HUES64 (cell line): ENCODE results near the gene DNAH2.

Experiments
- H3K27ac ChIP-seq: 2 replicates; pipeline ENCODE4 v1.7.0; 2013; ENCODE audit warnings: low read depth, low read length, inconsistent platforms
- H3K27me3 ChIP-seq: 2 replicates; pipeline ENCODE4 v1.6.1; 2013; ENCODE audit warnings: mild to moderate bottlenecking, low read length; ENCODE audit not compliant: insufficient read depth
- H3K36me3 ChIP-seq: 2 replicates; pipeline ENCODE4 v1.6.1; 2013; ENCODE audit warnings: mild to moderate bottlenecking, low read length; ENCODE audit not compliant: insufficient read depth
- H3K4me1 ChIP-seq: 2 replicates; pipeline ENCODE4 v1.6.1; 2013; ENCODE audit warnings: mild to moderate bottlenecking, low read length, moderate library complexity; ENCODE audit not compliant: insufficient read depth
- H3K4me3 ChIP-seq: 2 replicates; pipeline ENCODE4 v1.5.1; 2013; ENCODE audit warnings: mild to moderate bottlenecking, low read length, moderate library complexity
- H3K9ac ChIP-seq: 2 replicates; pipeline ENCODE4 v1.6.1; 2013; ENCODE audit warnings: mild to moderate bottlenecking, low read depth, low read length
- H3K9me3 ChIP-seq: 2 replicates; pipeline ENCODE4 v1.6.1; 2013; ENCODE audit warnings: low read depth, low read length; ENCODE audit not compliant: insufficient read depth
- WGBS: fragments of 150-250, 120-280 bp; methylation state at CpG from one replicate; pipeline ENCODE4 v1.1.7; 2013; ENCODE audit warnings: missing lambda C conversion rate; 5-methylcytosine and 5-hydroxymethylcytosine counted together

DNAH2 gene

DNA sequence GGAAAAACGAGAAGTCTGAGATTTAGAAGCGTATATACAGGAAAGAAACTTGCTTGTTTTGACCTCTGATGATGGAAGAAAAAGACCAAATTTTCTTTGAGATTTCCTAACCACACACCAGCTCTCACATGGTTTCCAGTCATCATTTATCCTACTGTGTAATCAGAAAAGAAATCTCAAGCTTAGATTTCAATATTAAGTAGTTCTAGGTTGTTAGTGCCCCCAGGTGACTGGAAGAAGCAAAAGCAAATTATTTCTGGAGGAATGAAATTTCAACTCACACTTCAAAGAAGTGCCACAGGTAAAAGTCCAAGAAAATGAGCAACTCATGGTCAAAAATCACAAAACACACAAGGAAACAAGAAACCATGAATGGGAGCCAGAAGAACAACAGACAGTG lies 64.7 kb downstream of the DNAH2 start:
- no peaks in the 10 kb centered on the region for H3K4me1 ChIP-seq
- H3K36me3 ChIP-seq = no peaks in the 10 kb centered on the region
- H3K9me3 ChIP-seq = no peaks in the 10 kb centered on the region
- H3K4me3 ChIP-seq = no peak overlapping the region
- no peak overlapping the region for H3K27ac ChIP-seq
- no peak overlapping the region for H3K9ac ChIP-seq
- H3K27me3 ChIP-seq = no peaks in the 10 kb centered on the region
- 90% methylated on average over 2 of the region's 2 CpGs for WGBS

DNA sequence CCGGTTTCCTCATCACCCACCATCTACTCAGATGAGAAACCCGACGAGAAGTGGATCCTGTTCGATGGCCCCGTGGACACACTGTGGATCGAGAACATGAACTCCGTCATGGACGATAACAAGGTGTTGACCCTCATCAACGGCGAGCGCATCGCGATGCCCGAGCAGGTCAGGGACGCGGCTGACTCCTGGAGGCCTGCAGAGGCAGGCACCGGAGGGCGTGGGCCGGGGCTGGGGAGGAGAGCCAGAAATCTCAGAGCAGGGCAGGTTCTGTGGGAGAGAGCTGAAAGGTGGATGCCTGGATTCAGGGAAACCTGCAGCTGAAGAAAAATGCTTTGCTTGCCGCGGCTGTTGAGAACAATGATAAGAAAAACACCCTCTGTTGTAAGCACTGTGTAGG lies 69.3 kb downstream of the DNAH2 start:
- H3K27ac ChIP-seq = no peak overlapping the region
- no peak overlapping the region for H3K9ac ChIP-seq
- no peaks in the 10 kb centered on the region for H3K27me3 ChIP-seq
- no peak overlapping the region for H3K4me3 ChIP-seq
- H3K4me1 ChIP-seq = no peaks in the 10 kb centered on the region
- no peaks in the 10 kb centered on the region for H3K36me3 ChIP-seq
- WGBS = 90% methylated on average over 21 of the region's 21 CpGs
- no peaks in the 10 kb centered on the region for H3K9me3 ChIP-seq

DNA sequence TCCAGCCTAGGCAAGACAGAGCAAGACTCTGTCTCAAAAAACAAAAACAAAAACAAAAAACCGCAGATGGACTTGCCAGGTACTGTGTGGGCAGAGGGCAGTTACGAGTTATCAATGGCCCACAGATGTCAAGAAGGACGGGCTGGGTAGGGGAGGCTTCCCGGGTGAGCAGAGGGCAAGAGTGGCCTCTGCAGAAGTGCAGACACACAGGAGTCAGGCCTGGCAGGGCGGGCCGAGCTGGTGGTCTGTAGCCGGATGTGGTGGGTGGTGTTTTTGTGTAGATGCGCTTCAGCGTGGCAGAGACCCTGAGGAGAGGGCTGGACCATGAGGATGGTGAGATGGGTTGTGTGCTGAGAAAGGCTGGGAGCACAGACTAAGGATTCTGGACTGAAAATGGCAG lies 71.6 kb downstream of the DNAH2 start:
- Histone ChIP-seq H3K4me3 (no peak overlapping the region), H3K9ac (no peak overlapping the region), H3K4me1 (no peaks in the 10 kb centered on the region), H3K36me3 (no peaks in the 10 kb centered on the region), H3K27ac (no peak overlapping the region), H3K9me3 (no peaks in the 10 kb centered on the region), H3K27me3 (no peaks in the 10 kb centered on the region)
- 75% methylated on average over 9 of the region's 9 CpGs for WGBS

DNA sequence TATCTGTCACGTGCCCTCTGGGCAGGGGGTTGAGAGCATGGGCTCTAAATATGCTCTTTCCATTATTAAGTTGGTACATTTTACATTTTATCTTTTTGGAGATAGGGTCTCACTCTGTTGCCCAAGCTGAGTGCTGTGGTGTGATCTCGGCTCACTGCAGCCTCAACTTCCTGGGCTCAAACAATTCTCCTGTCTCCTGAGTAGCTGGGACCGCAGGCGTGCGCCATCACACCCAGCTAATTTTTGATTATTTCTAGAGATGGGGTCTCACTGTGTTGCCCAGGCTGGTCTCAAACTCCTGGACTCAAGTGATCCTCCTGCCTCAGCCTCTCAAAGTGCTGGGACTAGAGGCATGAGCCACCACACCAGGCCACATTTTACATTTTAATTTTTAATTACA lies 72.6 kb downstream of the DNAH2 start:
- Histone ChIP-seq H3K4me1 (no peaks in the 10 kb centered on the region), H3K9ac (no peak overlapping the region), H3K36me3 (no peaks in the 10 kb centered on the region), H3K9me3 (no peaks in the 10 kb centered on the region), H3K27me3 (no peaks in the 10 kb centered on the region), H3K27ac (no peak overlapping the region), H3K4me3 (no peak overlapping the region)
- 93% methylated on average over 5 of the region's 5 CpGs for WGBS

DNA sequence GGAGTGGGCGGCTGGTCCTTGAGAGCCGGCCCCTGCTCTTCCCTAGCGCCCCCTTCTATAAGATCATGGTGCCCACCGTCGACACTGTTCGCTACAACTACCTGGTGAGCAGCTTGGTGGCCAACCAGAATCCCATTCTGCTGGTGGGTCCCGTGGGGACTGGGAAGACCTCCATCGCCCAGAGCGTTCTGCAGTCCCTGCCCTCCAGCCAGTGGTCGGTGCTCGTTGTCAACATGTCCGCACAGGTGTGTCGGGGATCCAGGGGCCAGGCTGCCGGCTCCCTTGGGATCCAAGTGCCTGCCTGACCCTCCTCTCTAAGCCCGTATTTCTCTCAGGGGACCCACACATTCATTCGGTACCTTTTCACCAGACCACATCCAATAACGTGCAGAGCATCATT lies 75.1 kb downstream of the DNAH2 start:
- Histone ChIP-seq H3K27me3 (no peaks in the 10 kb centered on the region), H3K4me3 (no peak overlapping the region), H3K36me3 (no peaks in the 10 kb centered on the region), H3K27ac (no peak overlapping the region), H3K9me3 (no peaks in the 10 kb centered on the region), H3K9ac (no peak overlapping the region), H3K4me1 (no peaks in the 10 kb centered on the region)
- WGBS = 94% methylated on average over 17 of the region's 17 CpGs

DNA sequence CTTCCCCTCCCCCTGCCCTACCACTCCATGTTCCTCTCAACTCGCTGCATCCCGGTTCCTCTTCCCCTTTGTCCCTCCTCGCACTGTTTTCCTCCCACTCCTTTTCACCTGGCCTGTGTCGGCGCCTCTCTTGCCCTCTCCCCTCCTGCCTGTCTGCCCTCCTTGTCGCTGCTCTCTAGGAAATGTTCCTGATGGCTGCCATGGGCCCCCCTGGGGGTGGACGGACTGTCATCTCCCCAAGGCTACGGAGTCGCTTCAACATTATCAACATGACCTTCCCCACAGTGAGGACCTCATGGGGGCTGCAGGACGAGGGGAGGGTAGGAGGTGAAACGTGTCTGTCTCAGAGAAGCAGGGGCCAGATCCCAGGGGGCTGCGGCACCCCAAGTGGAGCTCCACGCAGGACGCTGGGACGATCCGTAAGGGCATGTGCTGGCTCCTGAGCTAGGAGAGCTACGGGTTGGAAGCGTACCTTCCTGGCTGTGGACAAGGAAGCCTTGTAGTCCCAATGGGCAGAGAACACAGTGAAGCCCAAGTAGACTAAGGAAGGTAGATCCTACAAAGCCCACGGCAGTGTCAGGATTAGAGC lies 76.6 kb downstream of the DNAH2 start:
- H3K36me3 ChIP-seq = no peaks in the 10 kb centered on the region
- no peak overlapping the region for H3K27ac ChIP-seq
- no peak overlapping the region for H3K4me3 ChIP-seq
- no peaks in the 10 kb centered on the region for H3K9me3 ChIP-seq
- H3K9ac ChIP-seq = no peak overlapping the region
- 66% methylated on average over 19 of the region's 19 CpGs for WGBS
- no peaks in the 10 kb centered on the region for H3K27me3 ChIP-seq
- H3K4me1 ChIP-seq = no peaks in the 10 kb centered on the region

DNA sequence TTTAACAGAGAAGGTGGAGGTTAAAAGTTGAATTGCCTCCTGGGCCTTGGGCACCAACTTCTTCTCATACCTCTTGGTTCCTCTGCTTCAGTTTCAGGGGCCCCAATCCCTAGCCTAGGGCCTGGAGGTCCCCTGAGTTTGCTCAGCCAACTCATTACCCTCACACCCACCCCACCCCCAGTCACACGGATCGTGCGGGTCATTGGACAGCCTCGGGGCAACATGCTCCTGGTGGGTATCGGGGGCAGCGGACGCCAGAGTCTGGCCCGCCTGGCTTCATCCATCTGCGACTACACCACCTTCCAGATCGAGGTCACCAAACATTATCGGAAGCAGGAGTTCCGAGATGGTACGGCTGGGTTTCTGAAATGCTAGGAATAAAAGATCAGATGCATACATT lies 80.4 kb downstream of the DNAH2 start:
- Histone ChIP-seq H3K9me3 (no peaks in the 10 kb centered on the region), H3K9ac (no peak overlapping the region), H3K4me3 (no peak overlapping the region), H3K27me3 (no peaks in the 10 kb centered on the region), H3K4me1 (no peaks in the 10 kb centered on the region), H3K27ac (no peak overlapping the region), H3K36me3 (no peaks in the 10 kb centered on the region)
- 93% methylated on average over 13 of the region's 13 CpGs for WGBS

DNA sequence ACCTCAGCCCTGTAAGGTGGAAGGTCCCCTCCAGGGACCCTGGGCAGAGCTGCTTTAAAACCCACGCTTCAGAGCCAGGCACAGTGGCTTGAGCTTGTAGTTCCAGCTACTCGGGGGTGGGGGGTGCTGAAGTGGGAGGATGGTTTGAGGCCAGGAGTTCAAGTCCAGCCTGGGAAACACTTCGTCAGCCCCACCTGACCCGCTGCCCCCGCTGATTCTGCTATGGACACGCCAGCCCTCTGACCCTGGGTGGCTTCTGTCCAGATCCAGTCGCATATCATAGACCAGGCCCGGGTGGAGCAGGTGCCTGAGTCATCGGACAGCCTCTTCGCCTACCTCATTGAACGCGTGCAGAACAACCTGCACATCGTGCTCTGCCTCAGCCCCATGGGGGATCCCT lies 81.3 kb downstream of the DNAH2 start:
- no peak overlapping the region for H3K9ac ChIP-seq
- H3K4me3 ChIP-seq = no peak overlapping the region
- no peaks in the 10 kb centered on the region for H3K4me1 ChIP-seq
- no peaks in the 10 kb centered on the region for H3K36me3 ChIP-seq
- H3K27me3 ChIP-seq = no peaks in the 10 kb centered on the region
- WGBS = 83% methylated on average over 13 of the region's 13 CpGs
- H3K9me3 ChIP-seq = no peaks in the 10 kb centered on the region
- H3K27ac ChIP-seq = no peak overlapping the region

DNA sequence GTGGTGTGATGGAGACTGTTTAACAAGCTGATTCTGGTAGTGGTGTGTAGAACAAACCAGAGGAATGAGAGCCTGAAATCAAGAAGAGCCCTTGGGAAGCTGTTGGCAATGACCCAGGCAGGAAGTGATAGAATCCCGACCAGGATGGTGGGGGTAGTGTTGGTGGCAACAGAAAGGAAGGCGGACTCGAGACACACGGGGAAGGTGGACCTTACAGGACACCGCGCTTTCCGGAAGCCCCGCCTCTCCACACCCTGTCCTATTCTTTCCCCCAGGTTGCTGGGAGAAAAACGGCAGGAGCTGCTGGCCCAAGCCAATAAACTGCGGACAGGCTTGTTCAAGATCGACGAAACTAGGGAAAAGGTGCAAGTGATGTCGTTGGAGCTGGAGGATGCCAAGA lies 86.4 kb downstream of the DNAH2 start:
- no peak overlapping the region for H3K27ac ChIP-seq
- no peaks in the 10 kb centered on the region for H3K27me3 ChIP-seq

DNA sequence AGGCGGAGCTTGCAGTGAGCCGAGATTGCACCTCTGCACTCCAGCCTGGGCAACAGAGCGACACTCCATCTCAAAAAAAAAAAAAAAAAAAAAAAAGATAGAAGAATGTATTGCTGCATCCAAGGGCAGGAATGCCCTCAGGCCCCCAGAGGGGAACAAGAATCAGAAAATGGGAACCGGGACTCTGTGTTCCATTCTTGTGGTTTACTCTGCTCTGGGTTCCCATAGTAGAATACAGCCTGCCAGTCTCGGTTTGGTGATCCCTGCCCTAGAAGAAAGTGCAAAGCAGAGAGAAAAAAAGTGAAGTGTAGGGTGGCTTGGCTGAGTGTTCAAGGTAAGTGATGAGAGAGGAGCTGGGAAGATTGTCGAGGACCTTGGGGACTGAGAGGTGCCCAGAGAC lies 89.0 kb downstream of the DNAH2 start:
- no peaks in the 10 kb centered on the region for H3K4me1 ChIP-seq
- no peaks in the 10 kb centered on the region for H3K9me3 ChIP-seq
- no peaks in the 10 kb centered on the region for H3K27me3 ChIP-seq
- no peaks in the 10 kb centered on the region for H3K36me3 ChIP-seq
- H3K4me3 ChIP-seq = no peak overlapping the region
- no peak overlapping the region for H3K27ac ChIP-seq
- H3K9ac ChIP-seq = no peak overlapping the region
- 87% methylated on average over 3 of the region's 6 CpGs for WGBS

More for the DNA sequence above, 86.4 kb downstream of the DNAH2 start:
- Histone ChIP-seq H3K4me3 (no peak overlapping the region), H3K4me1 (no peaks in the 10 kb centered on the region), H3K36me3 (no peaks in the 10 kb centered on the region), H3K9ac (no peak overlapping the region), H3K9me3 (no peaks in the 10 kb centered on the region)
- WGBS = 74% methylated on average over 13 of the region's 13 CpGs

DNA sequence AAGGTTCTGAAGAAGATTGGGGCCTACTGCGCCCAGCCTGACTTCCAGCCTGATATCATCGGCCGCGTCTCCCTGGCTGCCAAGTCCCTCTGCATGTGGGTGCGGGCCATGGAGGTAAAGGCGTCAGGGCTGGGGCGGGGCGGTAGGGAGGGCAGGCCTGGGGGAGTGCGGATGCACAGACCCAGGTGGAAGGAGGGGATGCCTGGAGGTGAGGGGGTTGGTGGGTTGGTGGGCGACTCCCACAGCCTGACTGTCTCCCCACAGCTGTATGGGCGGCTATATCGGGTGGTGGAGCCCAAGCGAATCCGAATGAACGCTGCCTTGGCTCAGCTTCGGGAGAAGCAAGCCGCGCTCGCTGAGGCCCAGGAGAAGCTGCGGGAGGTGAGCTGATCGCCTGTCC lies 89.7 kb downstream of the DNAH2 start:
- Histone ChIP-seq H3K4me3 (no peak overlapping the region), H3K36me3 (no peaks in the 10 kb centered on the region), H3K9me3 (no peaks in the 10 kb centered on the region), H3K9ac (no peak overlapping the region), H3K4me1 (no peaks in the 10 kb centered on the region), H3K27me3 (no peaks in the 10 kb centered on the region), H3K27ac (no peak overlapping the region)
- 92% methylated on average over 21 of the region's 21 CpGs for WGBS

DNA sequence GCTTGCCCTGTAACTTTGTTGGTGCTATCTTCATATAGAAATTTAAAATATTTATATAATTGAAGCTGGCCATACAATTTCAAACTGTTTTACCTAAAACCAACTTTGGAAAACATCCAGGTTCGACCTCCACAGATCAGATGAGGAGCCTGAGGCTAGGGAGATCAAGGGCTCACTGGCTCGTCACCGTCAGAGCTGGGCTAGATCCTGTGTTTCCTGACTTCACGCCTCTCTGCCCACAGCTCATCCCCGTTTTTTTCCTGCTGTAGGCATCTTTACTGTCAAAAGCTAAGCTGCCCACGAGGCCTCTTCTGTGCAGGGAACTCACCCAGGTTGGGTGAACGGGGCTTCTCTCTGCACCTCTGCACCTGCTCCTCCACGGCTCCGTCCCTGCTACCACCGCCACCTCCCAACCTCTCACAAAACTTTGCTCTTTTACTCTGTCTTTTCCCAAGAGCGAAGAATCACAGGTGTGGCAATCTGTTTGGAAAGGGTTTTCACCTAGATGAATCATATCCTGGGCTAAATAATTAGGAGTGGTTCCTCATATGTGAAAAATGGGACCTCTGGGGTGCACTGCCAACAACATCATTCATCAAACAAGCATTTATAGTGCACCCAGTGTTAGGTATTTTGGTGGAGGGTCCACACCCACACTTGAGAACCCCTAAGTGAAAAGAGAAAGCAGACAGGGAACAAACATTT lies 91.7 kb downstream of the DNAH2 start:
- Histone ChIP-seq H3K9me3 (no peaks in the 10 kb centered on the region), H3K27ac (no peak overlapping the region), H3K9ac (no peak overlapping the region), H3K4me3 (no peak overlapping the region), H3K27me3 (no peaks in the 10 kb centered on the region), H3K36me3 (no peaks in the 10 kb centered on the region), H3K4me1 (no peaks in the 10 kb centered on the region)
- 79% methylated on average over 10 of the region's 11 CpGs for WGBS
